Pancreas (tissue), 10 donors: ENCODE results near the gene PDCD1. TPM values are rescaled to one million over a fixed set of nuclear protein-coding genes. Genes with fewer than 3 reads are reported as not detected.
A peak's percentile ranks its signal among the peaks of the same experiment; 100 is the strongest.

ENCODE experiments used
- ATAC-seq, 4 donors: fragments of 200-7000 bp; cut with Tn5 transposase; one replicate each; pipeline versions ENCODE4 v1.8.0 to v1.9.1; 2020; ENCODE audit warnings: mild to moderate bottlenecking in 4 of 4, moderate library complexity in 4 of 4
- DNase-seq, 6 donors: peaks; one replicate each; pipeline ENCODE4 v3.0.0-alpha.2; 2020
- FAIRE-seq: peaks from 2 replicates; lab custom pipeline; 2012; peaks lifted over from hg19 to GRCh38; lab: Jason Lieb, UNC
- H3K27ac ChIP-seq, 4 donors: fragments of 200-600 bp; sonication (generic); 1 replicate in 3 of 4; 2 replicates in 1 of 4; pipeline versions ENCODE4 v1.5.0 to v1.8.0; 2020
- H3K27me3 ChIP-seq, 4 donors: fragments of 200-600 bp; one replicate each; pipeline ENCODE4 v1.8.0; 2021
- H3K36me3 ChIP-seq, 3 donors: fragments of 200-600 bp; sonication (generic) in 1 of 3; one replicate each; pipeline versions ENCODE4 v1.5.0 to v1.8.0; 2020 to 2021
- H3K4me1 ChIP-seq, 3 donors: fragments of 200-600 bp; one replicate each; pipeline ENCODE4 v1.8.0; 2021
- H3K4me3 ChIP-seq, 4 donors: fragments of 200-600 bp; sonication (generic) in 2 of 4; one replicate each; pipeline versions ENCODE4 v1.5.0 to v1.8.0; 2020 to 2021
- H3K9me3 ChIP-seq, 4 donors: fragments of 200-600 bp; one replicate each; pipeline ENCODE4 v1.8.0; 2021
- WGBS, 2 donors: extraction: QIAGEN DNeasy Blood & Tissue Kit; methylation state at CpG; one replicate each; pipeline ENCODE4 v1.1.7; 2013; 5-methylcytosine and 5-hydroxymethylcytosine counted together
- intact Hi-C, 3 donors: fragments of 100-400 bp; cut with DNase I; formaldehyde crosslinking; loops; one replicate each; pipeline versions ENCODE4 v1.11.1 to v1.14.2; 2022
- polyA plus RNA-seq, 2 donors: library from polyadenylated mRNA; stranded (reverse); fragments of 200-250 nt; gene quantifications; one replicate each; pipeline ENCODE4 v1.2.3, GENCODE V29; 2013
- total RNA-seq, 6 donors: library from RNA; stranded (reverse); fragmentation: NEBNext Ultra II Directional in 4 of 6; extraction: Animal tissue kit (Norgen Biotek cat#: 25700) in 4 of 6; gene quantifications; one replicate each; pipeline versions ENCODE4 v1.2.1 to v1.2.4, GENCODE V29; 2021 to 2023
- TF ChIP-seq, protein P1 (sequence below), 4 donors: fragments of 200-600 bp; sonication (generic) in 3 of 4; IDR thresholded peaks; one replicate each; pipeline versions ENCODE4 v1.5.0 to v1.8.0; 2021; ENCODE audit warnings: antibody characterized with exemption in 4 of 4
- donor health status: healthy with polysubstance abuse.
- donor health status: DM: no; HTN: no; CAD: no; lungs with moderate emphysema.
- donor health status: DM: no; HTN: no; CAD: no.
- donor health status: control.
- donor health status: control.
- donor health status: Bipolar disorder and iron deficiency.
- donor health status: DM: yes; HTN: yes; CAD: no.
- donor health status: DM: no; HTN: no; CAD: no.
- donor health status: DM: no; HTN: no; CAD: no.
- donor health status: DM: yes; HTN: yes; CAD: no.

The PDCD1 gene
- total and polyA plus RNA-seq, 8 donors, result 0.09 to 0.63 (median 0.23) TPM; not detected in 1

- Histone ChIP-seq H3K4me3 (no peak overlapping the region), H3K9me3 (no peaks in the 10 kb centered on the region), H3K27ac (no peak overlapping the region), H3K36me3 (no peaks in the 10 kb centered on the region), H3K4me1 (no peaks in the 10 kb centered on the region), H3K27me3 (no peaks in the 10 kb centered on the region)
- no peak for ATAC-seq
- TF ChIP-seq, protein P1, sequence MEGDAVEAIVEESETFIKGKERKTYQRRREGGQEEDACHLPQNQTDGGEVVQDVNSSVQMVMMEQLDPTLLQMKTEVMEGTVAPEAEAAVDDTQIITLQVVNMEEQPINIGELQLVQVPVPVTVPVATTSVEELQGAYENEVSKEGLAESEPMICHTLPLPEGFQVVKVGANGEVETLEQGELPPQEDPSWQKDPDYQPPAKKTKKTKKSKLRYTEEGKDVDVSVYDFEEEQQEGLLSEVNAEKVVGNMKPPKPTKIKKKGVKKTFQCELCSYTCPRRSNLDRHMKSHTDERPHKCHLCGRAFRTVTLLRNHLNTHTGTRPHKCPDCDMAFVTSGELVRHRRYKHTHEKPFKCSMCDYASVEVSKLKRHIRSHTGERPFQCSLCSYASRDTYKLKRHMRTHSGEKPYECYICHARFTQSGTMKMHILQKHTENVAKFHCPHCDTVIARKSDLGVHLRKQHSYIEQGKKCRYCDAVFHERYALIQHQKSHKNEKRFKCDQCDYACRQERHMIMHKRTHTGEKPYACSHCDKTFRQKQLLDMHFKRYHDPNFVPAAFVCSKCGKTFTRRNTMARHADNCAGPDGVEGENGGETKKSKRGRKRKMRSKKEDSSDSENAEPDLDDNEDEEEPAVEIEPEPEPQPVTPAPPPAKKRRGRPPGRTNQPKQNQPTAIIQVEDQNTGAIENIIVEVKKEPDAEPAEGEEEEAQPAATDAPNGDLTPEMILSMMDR (IDR thresholded peaks at IDR 0.05), result no peak
- no peak for FAIRE-seq
- DNase-seq, result peak in 3 of 6 donors; percentile 25 to 72 (median 51)
- intact Hi-C loops, result no loop called here
- WGBS, 2 donors, result 72 to 77% methylated on average over 39 to 48 of the region's 48 CpGs
Measured at GRCh38 chr2:241815477-241816430, 42.9 kb downstream of the PDCD1 start.

DNA sequence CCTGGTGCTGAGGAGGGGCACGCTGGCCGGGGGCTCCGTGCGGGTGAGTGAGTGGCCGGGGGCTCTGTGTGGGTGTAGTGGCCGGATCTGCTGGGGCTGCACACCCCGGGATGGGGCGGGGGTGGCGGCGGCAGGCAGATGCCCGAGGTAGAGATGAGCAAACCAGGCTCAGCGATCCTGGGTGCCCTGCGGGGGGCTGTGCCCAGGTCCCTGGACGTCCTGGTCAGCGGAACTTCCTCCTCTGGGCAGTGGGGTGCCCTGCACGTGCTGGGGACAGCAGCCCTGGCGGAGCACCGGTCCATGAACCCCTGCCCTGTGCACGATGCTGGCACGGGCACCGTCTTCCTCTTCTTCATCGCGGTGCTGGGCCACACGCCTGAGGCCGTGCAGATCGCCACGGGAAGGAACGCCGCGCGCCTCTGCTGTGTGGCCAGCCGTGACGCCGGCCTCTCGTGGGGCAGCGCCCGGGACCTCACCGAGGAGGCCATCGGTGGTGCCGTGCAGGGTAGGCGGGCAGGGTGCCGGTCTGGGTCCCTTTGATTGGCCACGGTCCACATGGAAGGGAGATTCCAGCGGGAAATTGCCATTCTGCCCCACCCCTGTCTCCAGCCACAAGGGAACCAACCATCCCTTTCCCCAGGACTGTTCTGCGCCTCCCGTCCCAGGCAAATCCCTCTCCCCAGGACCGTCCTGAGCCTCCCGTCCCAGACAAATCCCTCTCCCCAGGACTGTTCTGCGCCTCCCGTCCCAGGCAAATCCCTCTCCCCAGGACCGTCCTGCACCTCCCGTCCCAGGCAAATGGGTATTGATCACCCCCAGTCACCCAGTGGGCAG is 43.8 kb downstream of the PDCD1 start:
- WGBS, 2 donors, result 68 to 73% methylated on average over 52 of the region's 52 CpGs
- no peaks in the 10 kb centered on the region for H3K9me3 ChIP-seq
- intact Hi-C loops, result no loop called here
- no peaks in the 10 kb centered on the region for H3K27me3 ChIP-seq
- FAIRE-seq (no peak), ATAC-seq (no peak), DNase-seq (peak in 3 of 6 donors; percentile 13 to 61 (median 51))
- TF ChIP-seq, protein P1 (IDR thresholded peaks at IDR 0.05), result no peak
- no peak overlapping the region for H3K4me3 ChIP-seq
- no peaks in the 10 kb centered on the region for H3K4me1 ChIP-seq
- no peaks in the 10 kb centered on the region for H3K36me3 ChIP-seq
- no peak overlapping the region for H3K27ac ChIP-seq

- FAIRE-seq (no peak), DNase-seq (no peak), ATAC-seq (no peak)
- H3K4me3 ChIP-seq, result no peak overlapping the region
- H3K4me1 ChIP-seq, result no peaks in the 10 kb centered on the region
- no peak overlapping the region for H3K27ac ChIP-seq
- H3K9me3 ChIP-seq, result no peaks in the 10 kb centered on the region
- intact Hi-C loops, result no loop called here
- H3K36me3 ChIP-seq, result no peaks in the 10 kb centered on the region
- TF ChIP-seq, protein P1 (IDR thresholded peaks at IDR 0.05), result no peak
- H3K27me3 ChIP-seq, result no peaks in the 10 kb centered on the region
- WGBS, 2 donors, result 75 to 81% methylated on average over 17 of the region's 17 CpGs
Measured at GRCh38 chr2:241814393-241814642, 44.4 kb downstream of the PDCD1 start.

GRCh38 chr2:241813644-241814392 is 44.9 kb downstream of the PDCD1 start:
- Histone ChIP-seq H3K27me3 (no peaks in the 10 kb centered on the region), H3K4me3 (no peak overlapping the region), H3K4me1 (no peaks in the 10 kb centered on the region), H3K9me3 (no peaks in the 10 kb centered on the region), H3K27ac (no peak overlapping the region), H3K36me3 (no peaks in the 10 kb centered on the region)
- TF ChIP-seq, protein P1 (IDR thresholded peaks at IDR 0.05), result no peak
- ATAC-seq, result peak in 1 of 4 donors; percentile 18
- FAIRE-seq, result no peak
- peak in 1 of 6 donors; percentile 23 for DNase-seq
- 45 to 55% methylated on average over 16 to 20 of the region's 20 CpGs for WGBS, 2 donors
- intact Hi-C loops, result no loop called here
